SK-N-SH treated with all-trans-retinoic acid at 6 μM for 48 hours (cell line): ENCODE results near the gene RASD1.

Experiments used
- ATAC-seq: fragments of 200-7000 bp; cut with Tn5 transposase; 3 replicates; pipeline ENCODE4 v1.9.1; 2020; ENCODE audit warnings: mild to moderate bottlenecking, moderate library complexity
- ARNTL ChIP-seq: fragments of 450-650 bp; formaldehyde crosslinking; IDR thresholded peaks from 2 replicates; pipeline ENCODE4 v1.5.0; 2020; ENCODE audit warnings: low read depth, mild to moderate bottlenecking, moderate library complexity, borderline replicate concordance
- BACH2 ChIP-seq: fragments of 250-450 bp; sonication (Bioruptor Pico); IDR thresholded peaks from 2 replicates; pipeline ENCODE4 v1.9.0; 2021; ENCODE audit warnings: mild to moderate bottlenecking, borderline replicate concordance
- CSDC2 ChIP-seq: fragments of 250-450 bp; sonication (Bioruptor Pico); IDR thresholded peaks from 2 replicates; pipeline ENCODE4 v1.5.0; 2020; ENCODE audit warnings: mild to moderate bottlenecking, moderate library complexity
- ESRRG ChIP-seq: fragments of 250-450 bp; sonication (Bioruptor Pico); IDR thresholded peaks from 2 replicates; pipeline ENCODE4 v1.6.1; 2021; ENCODE audit warnings: mild to moderate bottlenecking
- GLIS3 ChIP-seq: fragments of 250-450 bp; sonication (Bioruptor Pico); IDR thresholded peaks from 2 replicates; pipeline ENCODE4 v1.5.0; 2020; ENCODE audit warnings: mild to moderate bottlenecking, moderate library complexity
- ISL1 ChIP-seq: fragments of 250-450 bp; sonication (Bioruptor Pico); IDR thresholded peaks from 2 replicates; pipeline ENCODE4 v2.1.2; 2022; ENCODE audit warnings: mild to moderate bottlenecking, moderate library complexity
- OSR1 ChIP-seq: fragments of 250-450 bp; sonication (Bioruptor Pico); IDR thresholded peaks from 2 replicates; pipeline ENCODE4 v1.8.0; 2022; ENCODE audit warnings: moderate library complexity, mild to moderate bottlenecking, inconsistent platforms
- PPARA ChIP-seq: fragments of 250-450 bp; sonication (Bioruptor Pico); IDR thresholded peaks from 2 replicates; pipeline ENCODE4 v1.5.0; 2020; ENCODE audit warnings: mild to moderate bottlenecking, borderline replicate concordance
- RARB ChIP-seq: fragments of 250-450 bp; sonication (Bioruptor Pico); IDR thresholded peaks from 2 replicates; pipeline ENCODE4 v1.8.0; 2021; ENCODE audit warnings: mild to moderate bottlenecking, moderate library complexity
- TOX ChIP-seq: fragments of 250-450 bp; sonication (Bioruptor Pico); IDR thresholded peaks from 2 replicates; pipeline ENCODE4 v1.8.0; 2021; ENCODE audit warnings: mild to moderate bottlenecking, moderate library complexity, borderline replicate concordance
- ZC3H10 ChIP-seq: fragments of 250-450 bp; sonication (Bioruptor Pico); IDR thresholded peaks from 2 replicates; pipeline ENCODE4 v1.5.1; 2021; ENCODE audit warnings: mild to moderate bottlenecking, moderate library complexity
- ZFP3 ChIP-seq: fragments of 250-450 bp; sonication (Bioruptor Pico); IDR thresholded peaks from 2 replicates; pipeline ENCODE4 v1.5.0; 2020; ENCODE audit warnings: mild to moderate bottlenecking, moderate library complexity
- ZFP30 ChIP-seq: fragments of 450-650 bp; formaldehyde crosslinking; IDR thresholded peaks from 2 replicates; pipeline ENCODE4 v1.5.0; 2022; ENCODE audit warnings: mild to moderate bottlenecking, moderate library complexity
- ZNF565 ChIP-seq: fragments of 450-650 bp; formaldehyde crosslinking; conservative IDR thresholded peaks from 2 replicates; pipeline ENCODE4 v1.5.0; 2020; ENCODE audit warnings: low read depth, mild to moderate bottlenecking, moderate library complexity
- ZNF70 ChIP-seq: fragments of 450-650 bp; formaldehyde crosslinking; IDR thresholded peaks from 2 replicates; pipeline ENCODE4 v1.5.0; 2020; ENCODE audit warnings: mild to moderate bottlenecking, moderate library complexity
- ZNF8 ChIP-seq: fragments of 450-650 bp; formaldehyde crosslinking; IDR thresholded peaks from 2 replicates; pipeline ENCODE4 v1.5.0; 2020; ENCODE audit warnings: mild to moderate bottlenecking, moderate library complexity
- TF ChIP-seq, protein P1 (sequence below): fragments of 250-450 bp; sonication (Bioruptor Pico); IDR thresholded peaks from 2 replicates; pipeline ENCODE4 v1.8.0; 2021; ENCODE audit warnings: low read depth, mild to moderate bottlenecking, moderate library complexity, borderline replicate concordance
- TF ChIP-seq, protein P2 (sequence below): fragments of 250-450 bp; sonication (Bioruptor Pico); IDR thresholded peaks from 2 replicates; pipeline ENCODE4 v1.8.0; 2020; ENCODE audit warnings: mild to moderate bottlenecking, moderate library complexity, borderline replicate concordance
- TF ChIP-seq, protein P3 (sequence below): fragments of 250-450 bp; sonication (Bioruptor Pico); IDR thresholded peaks from 2 replicates; pipeline ENCODE4 v1.5.1; 2021; ENCODE audit warnings: mild to moderate bottlenecking, moderate library complexity
- TF ChIP-seq, protein P4 (sequence below): fragments of 250-450 bp; sonication (Bioruptor Pico); IDR thresholded peaks from 2 replicates; pipeline ENCODE4 v1.5.0; 2020; ENCODE audit warnings: mild to moderate bottlenecking, moderate library complexity

Gene RASD1

DNA sequence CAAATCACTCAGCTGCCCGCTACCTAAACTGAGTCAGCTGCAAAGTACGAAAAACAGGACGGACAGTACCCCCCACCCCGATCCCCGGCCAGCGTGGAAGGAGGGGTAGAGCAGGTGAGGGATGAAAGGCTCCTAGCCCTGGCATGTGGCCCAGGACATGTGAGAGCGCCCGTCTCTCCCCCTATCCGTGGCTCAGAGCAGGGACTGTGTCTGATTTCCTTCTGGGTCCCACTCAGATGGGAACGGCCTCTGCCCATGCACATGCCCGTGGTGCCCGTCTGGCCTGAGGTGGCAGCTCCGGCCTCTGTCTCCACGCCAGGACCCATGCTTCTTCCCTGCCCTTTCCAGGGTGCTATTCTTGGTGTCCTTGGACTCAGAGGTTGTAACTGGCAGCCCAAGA, 30.2 kb upstream of the RASD1 start:
- ATAC-seq: no peak

DNA sequence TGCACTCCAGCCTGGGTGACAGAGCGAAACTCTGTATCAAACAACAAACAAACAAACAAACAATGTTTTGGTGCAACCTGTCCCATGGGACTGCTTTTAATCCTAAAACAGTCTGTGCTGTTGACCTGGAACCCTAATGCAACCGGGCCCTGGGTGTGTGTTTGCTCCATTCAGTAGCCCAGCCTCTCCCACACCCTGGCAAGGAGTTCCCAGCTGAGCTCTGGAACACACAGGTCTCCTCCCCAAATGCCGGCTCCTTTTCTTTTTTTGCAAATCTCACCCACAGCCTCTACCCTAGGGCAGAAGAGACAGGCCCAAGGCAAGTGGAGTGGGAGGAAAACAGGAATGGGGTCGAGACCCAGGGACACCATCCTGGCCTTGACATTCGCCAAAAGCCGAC, 29.8 kb upstream of the RASD1 start:
- no peak for ATAC-seq
- TF ChIP-seq, protein P1, sequence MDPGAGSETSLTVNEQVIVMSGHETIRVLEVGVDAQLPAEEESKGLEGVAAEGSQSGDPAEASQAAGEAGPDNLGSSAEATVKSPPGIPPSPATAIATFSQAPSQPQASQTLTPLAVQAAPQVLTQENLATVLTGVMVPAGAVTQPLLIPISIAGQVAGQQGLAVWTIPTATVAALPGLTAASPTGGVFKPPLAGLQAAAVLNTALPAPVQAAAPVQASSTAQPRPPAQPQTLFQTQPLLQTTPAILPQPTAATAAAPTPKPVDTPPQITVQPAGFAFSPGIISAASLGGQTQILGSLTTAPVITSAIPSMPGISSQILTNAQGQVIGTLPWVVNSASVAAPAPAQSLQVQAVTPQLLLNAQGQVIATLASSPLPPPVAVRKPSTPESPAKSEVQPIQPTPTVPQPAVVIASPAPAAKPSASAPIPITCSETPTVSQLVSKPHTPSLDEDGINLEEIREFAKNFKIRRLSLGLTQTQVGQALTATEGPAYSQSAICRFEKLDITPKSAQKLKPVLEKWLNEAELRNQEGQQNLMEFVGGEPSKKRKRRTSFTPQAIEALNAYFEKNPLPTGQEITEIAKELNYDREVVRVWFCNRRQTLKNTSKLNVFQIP: no peak
- no peak for TF ChIP-seq ESRRG (CRISPR knock-in tag)
- TF ChIP-seq ZFP3 (CRISPR knock-in tag): no peak
- TF ChIP-seq PPARA (CRISPR knock-in tag): no peak
- TF ChIP-seq ZNF70: no peak
- TF ChIP-seq ZNF8 (CRISPR knock-in tag): no peak
- TF ChIP-seq ISL1: no peak
- no peak for TF ChIP-seq CSDC2 (CRISPR knock-in tag)
- no peak for TF ChIP-seq OSR1 (CRISPR knock-in tag)
- no peak for TF ChIP-seq ZC3H10 (CRISPR knock-in tag)

More for the DNA sequence above, 30.2 kb upstream of the RASD1 start:
- TF ChIP-seq GLIS3 (CRISPR knock-in tag) (no peak), BACH2 (CRISPR knock-in tag) (no peak), ZNF70 (no peak), CSDC2 (CRISPR knock-in tag) (no peak), OSR1 (CRISPR knock-in tag) (no peak), ESRRG (CRISPR knock-in tag) (no peak), PPARA (CRISPR knock-in tag) (no peak), ZC3H10 (CRISPR knock-in tag) (no peak), ISL1 (no peak), ARNTL (CRISPR knock-in tag) (no peak), ZNF565 (no peak), ZFP3 (CRISPR knock-in tag) (no peak), RARB (CRISPR knock-in tag) (no peak)
- TF ChIP-seq, protein P2, sequence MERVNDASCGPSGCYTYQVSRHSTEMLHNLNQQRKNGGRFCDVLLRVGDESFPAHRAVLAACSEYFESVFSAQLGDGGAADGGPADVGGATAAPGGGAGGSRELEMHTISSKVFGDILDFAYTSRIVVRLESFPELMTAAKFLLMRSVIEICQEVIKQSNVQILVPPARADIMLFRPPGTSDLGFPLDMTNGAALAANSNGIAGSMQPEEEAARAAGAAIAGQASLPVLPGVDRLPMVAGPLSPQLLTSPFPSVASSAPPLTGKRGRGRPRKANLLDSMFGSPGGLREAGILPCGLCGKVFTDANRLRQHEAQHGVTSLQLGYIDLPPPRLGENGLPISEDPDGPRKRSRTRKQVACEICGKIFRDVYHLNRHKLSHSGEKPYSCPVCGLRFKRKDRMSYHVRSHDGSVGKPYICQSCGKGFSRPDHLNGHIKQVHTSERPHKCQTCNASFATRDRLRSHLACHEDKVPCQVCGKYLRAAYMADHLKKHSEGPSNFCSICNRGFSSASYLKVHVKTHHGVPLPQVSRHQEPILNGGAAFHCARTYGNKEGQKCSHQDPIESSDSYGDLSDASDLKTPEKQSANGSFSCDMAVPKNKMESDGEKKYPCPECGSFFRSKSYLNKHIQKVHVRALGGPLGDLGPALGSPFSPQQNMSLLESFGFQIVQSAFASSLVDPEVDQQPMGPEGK: no peak
- TF ChIP-seq, protein P3, sequence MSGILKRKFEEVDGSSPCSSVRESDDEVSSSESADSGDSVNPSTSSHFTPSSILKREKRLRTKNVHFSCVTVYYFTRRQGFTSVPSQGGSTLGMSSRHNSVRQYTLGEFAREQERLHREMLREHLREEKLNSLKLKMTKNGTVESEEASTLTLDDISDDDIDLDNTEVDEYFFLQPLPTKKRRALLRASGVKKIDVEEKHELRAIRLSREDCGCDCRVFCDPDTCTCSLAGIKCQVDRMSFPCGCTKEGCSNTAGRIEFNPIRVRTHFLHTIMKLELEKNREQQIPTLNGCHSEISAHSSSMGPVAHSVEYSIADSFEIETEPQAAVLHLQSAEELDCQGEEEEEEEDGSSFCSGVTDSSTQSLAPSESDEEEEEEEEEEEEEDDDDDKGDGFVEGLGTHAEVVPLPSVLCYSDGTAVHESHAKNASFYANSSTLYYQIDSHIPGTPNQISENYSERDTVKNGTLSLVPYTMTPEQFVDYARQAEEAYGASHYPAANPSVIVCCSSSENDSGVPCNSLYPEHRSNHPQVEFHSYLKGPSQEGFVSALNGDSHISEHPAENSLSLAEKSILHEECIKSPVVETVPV (CRISPR knock-in tag): no peak
- TF ChIP-seq, protein P4, sequence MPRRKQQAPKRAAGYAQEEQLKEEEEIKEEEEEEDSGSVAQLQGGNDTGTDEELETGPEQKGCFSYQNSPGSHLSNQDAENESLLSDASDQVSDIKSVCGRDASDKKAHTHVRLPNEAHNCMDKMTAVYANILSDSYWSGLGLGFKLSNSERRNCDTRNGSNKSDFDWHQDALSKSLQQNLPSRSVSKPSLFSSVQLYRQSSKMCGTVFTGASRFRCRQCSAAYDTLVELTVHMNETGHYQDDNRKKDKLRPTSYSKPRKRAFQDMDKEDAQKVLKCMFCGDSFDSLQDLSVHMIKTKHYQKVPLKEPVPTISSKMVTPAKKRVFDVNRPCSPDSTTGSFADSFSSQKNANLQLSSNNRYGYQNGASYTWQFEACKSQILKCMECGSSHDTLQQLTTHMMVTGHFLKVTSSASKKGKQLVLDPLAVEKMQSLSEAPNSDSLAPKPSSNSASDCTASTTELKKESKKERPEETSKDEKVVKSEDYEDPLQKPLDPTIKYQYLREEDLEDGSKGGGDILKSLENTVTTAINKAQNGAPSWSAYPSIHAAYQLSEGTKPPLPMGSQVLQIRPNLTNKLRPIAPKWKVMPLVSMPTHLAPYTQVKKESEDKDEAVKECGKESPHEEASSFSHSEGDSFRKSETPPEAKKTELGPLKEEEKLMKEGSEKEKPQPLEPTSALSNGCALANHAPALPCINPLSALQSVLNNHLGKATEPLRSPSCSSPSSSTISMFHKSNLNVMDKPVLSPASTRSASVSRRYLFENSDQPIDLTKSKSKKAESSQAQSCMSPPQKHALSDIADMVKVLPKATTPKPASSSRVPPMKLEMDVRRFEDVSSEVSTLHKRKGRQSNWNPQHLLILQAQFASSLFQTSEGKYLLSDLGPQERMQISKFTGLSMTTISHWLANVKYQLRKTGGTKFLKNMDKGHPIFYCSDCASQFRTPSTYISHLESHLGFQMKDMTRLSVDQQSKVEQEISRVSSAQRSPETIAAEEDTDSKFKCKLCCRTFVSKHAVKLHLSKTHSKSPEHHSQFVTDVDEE (CRISPR knock-in tag): no peak

DNA sequence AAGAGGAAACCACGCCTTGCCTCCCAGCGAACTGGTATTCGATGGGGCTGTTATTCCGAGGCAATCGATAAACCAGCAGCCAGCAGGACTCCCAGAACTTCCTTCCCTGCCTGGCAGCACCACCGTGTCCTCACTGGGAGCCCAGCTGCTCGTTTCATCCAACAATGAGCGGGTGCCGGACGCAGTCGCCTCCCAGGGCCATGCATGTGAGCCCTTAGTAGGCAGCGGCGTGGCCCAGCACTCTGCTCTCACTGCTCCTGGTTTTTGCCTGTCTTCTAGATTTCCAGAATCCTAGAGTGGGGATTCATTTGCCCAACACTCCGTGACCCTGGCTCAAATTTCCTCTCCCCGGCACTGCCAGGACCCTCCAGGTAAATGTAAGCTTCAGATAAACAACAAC, 29.1 kb upstream of the RASD1 start:
- no peak for ATAC-seq
- TF ChIP-seq ISL1 (no peak), GLIS3 (CRISPR knock-in tag) (no peak), ZFP30 (CRISPR knock-in tag) (no peak)

DNA sequence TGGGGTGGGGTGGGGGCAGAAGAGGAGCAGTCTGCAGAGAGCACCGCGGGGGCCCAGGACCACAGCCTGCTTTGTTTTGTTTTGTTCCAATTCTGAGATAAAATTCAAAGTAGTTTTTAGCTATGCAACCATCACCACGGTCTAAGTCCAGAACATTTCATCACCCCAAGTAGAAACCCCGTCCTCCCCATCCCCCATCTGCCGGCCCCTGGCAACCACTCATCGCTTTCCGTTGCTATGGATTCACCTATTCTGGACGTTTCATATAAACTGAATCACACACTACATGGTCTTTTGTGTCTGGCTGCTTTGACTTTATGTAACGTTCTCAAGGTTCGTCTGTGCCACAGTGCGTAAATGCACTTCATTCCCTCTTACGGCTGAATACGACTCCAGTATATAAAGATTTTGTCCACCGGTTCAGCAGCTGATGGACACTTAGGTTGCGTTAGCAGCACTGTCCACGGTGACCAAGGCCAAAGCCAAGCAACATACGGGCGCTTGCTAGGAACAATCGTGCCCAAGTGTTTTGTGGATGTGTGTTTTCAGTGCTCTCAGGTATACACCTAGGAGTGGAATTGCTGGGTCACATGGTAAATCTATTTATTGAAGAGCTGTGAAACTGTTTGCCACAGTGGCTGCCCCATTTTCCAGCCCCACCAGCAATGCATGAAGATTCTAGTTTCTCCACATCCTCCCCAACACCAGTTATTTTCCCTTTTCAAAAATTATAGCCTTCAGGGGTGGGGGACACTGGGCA, 27.7 kb upstream of the RASD1 start:
- no peak for ATAC-seq

More for the DNA sequence above, 27.7 kb upstream of the RASD1 start:
- TF ChIP-seq ESRRG (CRISPR knock-in tag) (no peak), OSR1 (CRISPR knock-in tag) (no peak), TOX (CRISPR knock-in tag) (no peak), BACH2 (CRISPR knock-in tag) (no peak)
